ENCODE data around the gene WRAP73. TPM values are rescaled to one million over a fixed set of nuclear protein-coding genes. Genes with fewer than 3 reads are reported as not detected.
A peak's percentile ranks its signal among the peaks of the same experiment; 100 is the strongest.

WRAP73 gene
- total RNA-seq, 2 donors from 2014 or later, result 6.8 to 11.4 TPM

- TF ChIP-seq, protein P1, sequence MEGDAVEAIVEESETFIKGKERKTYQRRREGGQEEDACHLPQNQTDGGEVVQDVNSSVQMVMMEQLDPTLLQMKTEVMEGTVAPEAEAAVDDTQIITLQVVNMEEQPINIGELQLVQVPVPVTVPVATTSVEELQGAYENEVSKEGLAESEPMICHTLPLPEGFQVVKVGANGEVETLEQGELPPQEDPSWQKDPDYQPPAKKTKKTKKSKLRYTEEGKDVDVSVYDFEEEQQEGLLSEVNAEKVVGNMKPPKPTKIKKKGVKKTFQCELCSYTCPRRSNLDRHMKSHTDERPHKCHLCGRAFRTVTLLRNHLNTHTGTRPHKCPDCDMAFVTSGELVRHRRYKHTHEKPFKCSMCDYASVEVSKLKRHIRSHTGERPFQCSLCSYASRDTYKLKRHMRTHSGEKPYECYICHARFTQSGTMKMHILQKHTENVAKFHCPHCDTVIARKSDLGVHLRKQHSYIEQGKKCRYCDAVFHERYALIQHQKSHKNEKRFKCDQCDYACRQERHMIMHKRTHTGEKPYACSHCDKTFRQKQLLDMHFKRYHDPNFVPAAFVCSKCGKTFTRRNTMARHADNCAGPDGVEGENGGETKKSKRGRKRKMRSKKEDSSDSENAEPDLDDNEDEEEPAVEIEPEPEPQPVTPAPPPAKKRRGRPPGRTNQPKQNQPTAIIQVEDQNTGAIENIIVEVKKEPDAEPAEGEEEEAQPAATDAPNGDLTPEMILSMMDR (IDR thresholded peaks at IDR 0.05), result no peak
- H3K4me3 ChIP-seq, result no peak overlapping the region
- H3K27ac ChIP-seq, result no peak overlapping the region
- peaks cover 0 to 14% of the 10 kb centered on the region in 2 donors for H3K4me1 ChIP-seq
- peaks cover 4 to 5% of the 10 kb centered on the region in 2 donors for H3K27me3 ChIP-seq
- H3K9me3 ChIP-seq, result no peaks in the 10 kb centered on the region
- no peaks in the 10 kb centered on the region for H3K36me3 ChIP-seq
- DNase-seq (ENCODE audit: low spot score), result no peak
Measured at GRCh38 chr1:3656450-3657095, 6.7 kb upstream of the WRAP73 start.

GRCh38 chr1:3654549-3655281, 4.8 kb upstream of the WRAP73 start:
- Histone ChIP-seq H3K4me1 (peaks cover 0 to 29% of the 10 kb centered on the region in 2 donors), H3K9me3 (no peaks in the 10 kb centered on the region), H3K4me3 (no peak overlapping the region), H3K36me3 (no peaks in the 10 kb centered on the region), H3K27ac (no peak overlapping the region), H3K27me3 (peaks cover 15 to 16% of the 10 kb centered on the region in 2 donors)
- no peak for DNase-seq (ENCODE audit: low spot score)
- TF ChIP-seq, protein P1 (IDR thresholded peaks at IDR 0.05), result no peak

GRCh38 chr1:3653286-3653618, 3.3 kb upstream of the WRAP73 start:
- H3K4me1 ChIP-seq, result peaks cover 0 to 41% of the 10 kb centered on the region in 2 donors
- peaks cover 15 to 16% of the 10 kb centered on the region in 2 donors for H3K27me3 ChIP-seq
- TF ChIP-seq, protein P1 (IDR thresholded peaks at IDR 0.05), result no peak
- no peak for DNase-seq (ENCODE audit: low spot score)
- no peak overlapping the region for H3K4me3 ChIP-seq
- H3K36me3 ChIP-seq, result no peaks in the 10 kb centered on the region
- no peaks in the 10 kb centered on the region for H3K9me3 ChIP-seq
- no peak overlapping the region for H3K27ac ChIP-seq

DNA sequence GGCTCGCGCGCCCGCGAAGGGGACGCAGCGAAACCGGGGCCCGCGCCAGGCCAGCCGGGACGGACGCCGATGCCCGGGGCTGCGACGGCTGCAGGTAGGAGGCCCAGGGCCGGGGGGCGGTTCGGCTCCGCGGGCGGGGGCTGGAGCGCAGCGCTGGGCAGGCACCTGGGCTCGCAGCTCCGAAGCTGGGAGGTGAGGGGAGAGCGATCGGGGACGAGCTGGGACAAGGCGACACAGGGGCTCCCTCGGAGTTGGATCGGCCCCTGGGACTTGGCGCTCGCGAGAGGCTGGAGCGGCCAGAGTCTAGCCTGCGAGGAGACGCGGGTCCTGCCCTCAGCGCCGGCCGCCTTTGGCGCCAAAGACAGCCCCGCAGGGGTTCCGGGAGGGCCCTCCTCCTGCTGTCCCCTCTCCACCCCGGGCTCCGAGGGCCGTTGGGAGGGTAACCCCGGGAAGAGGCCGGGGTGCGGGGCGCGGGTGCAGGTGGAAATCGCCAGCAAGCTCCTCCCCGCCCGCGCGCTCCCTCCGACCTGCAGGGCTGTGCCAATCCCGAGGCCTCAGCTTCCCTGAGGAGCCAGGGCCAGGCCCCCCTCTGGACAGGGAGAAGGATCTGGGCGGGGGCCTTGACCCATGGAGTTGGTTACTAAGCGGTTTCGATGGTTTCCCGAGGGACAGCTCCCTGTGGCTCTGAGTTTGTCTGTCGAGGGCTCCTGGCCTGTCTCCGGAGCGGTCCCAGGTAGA, 2.8 kb upstream of the WRAP73 start:
- Histone ChIP-seq H3K36me3 (no peaks in the 10 kb centered on the region), H3K27ac (no peak overlapping the region), H3K4me1 (peaks cover 0 to 41% of the 10 kb centered on the region in 2 donors), H3K27me3 (peaks cover 15 to 16% of the 10 kb centered on the region in 2 donors), H3K4me3 (peak overlapping the region in 1 of 2 donors; percentile 71), H3K9me3 (no peaks in the 10 kb centered on the region)
- no peak for DNase-seq (ENCODE audit: low spot score)
- TF ChIP-seq, protein P1 (IDR thresholded peaks at IDR 0.05), result no peak

GRCh38 chr1:3651930-3652547, 2.1 kb upstream of the WRAP73 start, which contains the start of gene TP73:
TSS of gene TP73 (plus strand) at chr1:3652516. CDS start at chr1:3682366, 29,850 bp downstream.
- Histone ChIP-seq H3K27me3 (peaks cover 15 to 16% of the 10 kb centered on the region in 2 donors), H3K27ac (no peak within 1 kb of the TSS), H3K9me3 (no peaks in the 10 kb centered on the region), H3K36me3 (peaks cover 3% of the 10 kb centered on the region), H3K4me1 (peaks cover 0 to 41% of the 10 kb centered on the region in 2 donors), H3K4me3 (peak within 1 kb of the TSS; percentile 13 to 71)
- DNase-seq (ENCODE audit: low spot score), result no peak
- TF ChIP-seq, protein P1 (IDR thresholded peaks at IDR 0.05), result no peak
